ENCODE data around the gene TRPM3.

Gene TRPM3

GRCh38 chr9:70529377-70529776 is 592.0 kb downstream of the TRPM3 start:
- no peaks in the 10 kb centered on the region for H3K9me3 ChIP-seq (replicated peaks; ENCODE audit: low read length)
- H3K9ac ChIP-seq (ENCODE audit: low read depth, low read length): no peak overlapping the region
- no peak overlapping the region for H3K4me2 ChIP-seq (ENCODE audit: low read length)
- H3K27me3 ChIP-seq (ENCODE audit: control insufficient read depth, insufficient read depth, low read length): no peaks in the 10 kb centered on the region
- no peak overlapping the region for H3K4me3 ChIP-seq (ENCODE audit: low read length)
- H3K4me1 ChIP-seq (ENCODE audit: control insufficient read depth, insufficient read depth, low read length): peaks cover 21% of the 10 kb centered on the region
- no peaks in the 10 kb centered on the region for H3K36me3 ChIP-seq (ENCODE audit: insufficient read depth, low read length)

GRCh38 chr9:70526902-70527301 is 594.5 kb downstream of the TRPM3 start:
- no peak overlapping the region for H3K9ac ChIP-seq (ENCODE audit: low read depth, low read length)

GRCh38 chr9:70525519-70525918 is 595.9 kb downstream of the TRPM3 start:
- Histone ChIP-seq H3K9ac (ENCODE audit: low read depth, low read length) (no peak overlapping the region), H3K9me3 (replicated peaks; ENCODE audit: low read length) (no peaks in the 10 kb centered on the region), H3K36me3 (ENCODE audit: insufficient read depth, low read length) (no peaks in the 10 kb centered on the region), H3K27me3 (ENCODE audit: control insufficient read depth, insufficient read depth, low read length) (no peaks in the 10 kb centered on the region), H3K4me3 (ENCODE audit: low read length) (no peak overlapping the region), H3K4me1 (ENCODE audit: control insufficient read depth, insufficient read depth, low read length) (peaks cover 11% of the 10 kb centered on the region), H3K4me2 (ENCODE audit: low read length) (no peak overlapping the region)

More at GRCh38 chr9:70526902-70527301, 594.5 kb downstream of the TRPM3 start:
- Histone ChIP-seq H3K27me3 (ENCODE audit: control insufficient read depth, insufficient read depth, low read length) (no peaks in the 10 kb centered on the region), H3K36me3 (ENCODE audit: insufficient read depth, low read length) (no peaks in the 10 kb centered on the region), H3K4me1 (ENCODE audit: control insufficient read depth, insufficient read depth, low read length) (peaks cover 14% of the 10 kb centered on the region), H3K9me3 (replicated peaks; ENCODE audit: low read length) (no peaks in the 10 kb centered on the region), H3K4me3 (ENCODE audit: low read length) (no peak overlapping the region), H3K4me2 (ENCODE audit: low read length) (no peak overlapping the region)

- no peaks in the 10 kb centered on the region for H3K36me3 ChIP-seq (ENCODE audit: insufficient read depth, low read length)
- H3K4me1 ChIP-seq (ENCODE audit: control insufficient read depth, insufficient read depth, low read length): peaks cover 13% of the 10 kb centered on the region
- peak overlapping the region; percentile 10 for H3K9ac ChIP-seq (ENCODE audit: low read depth, low read length)
- peak overlapping the region; percentile 39 for H3K4me3 ChIP-seq (ENCODE audit: low read length)
- no peaks in the 10 kb centered on the region for H3K27me3 ChIP-seq (ENCODE audit: control insufficient read depth, insufficient read depth, low read length)
- H3K9me3 ChIP-seq (replicated peaks; ENCODE audit: low read length): no peaks in the 10 kb centered on the region
- H3K4me2 ChIP-seq (ENCODE audit: low read length): peak overlapping the region; percentile 69
Measured at GRCh38 chr9:70519912-70520724, 601.3 kb downstream of the TRPM3 start.

- H3K4me2 ChIP-seq (ENCODE audit: low read length): no peak overlapping the region
- no peak overlapping the region for H3K4me3 ChIP-seq (ENCODE audit: low read length)
- H3K27me3 ChIP-seq (ENCODE audit: control insufficient read depth, insufficient read depth, low read length): no peaks in the 10 kb centered on the region
- H3K9me3 ChIP-seq (replicated peaks; ENCODE audit: low read length): no peaks in the 10 kb centered on the region
- H3K4me1 ChIP-seq (ENCODE audit: control insufficient read depth, insufficient read depth, low read length): peaks cover 12% of the 10 kb centered on the region
- H3K36me3 ChIP-seq (ENCODE audit: insufficient read depth, low read length): no peaks in the 10 kb centered on the region
- no peak overlapping the region for H3K9ac ChIP-seq (ENCODE audit: low read depth, low read length)
Measured at GRCh38 chr9:70517926-70518610, 603.4 kb downstream of the TRPM3 start.

- H3K4me2 ChIP-seq (ENCODE audit: low read length): no peak overlapping the region
- no peaks in the 10 kb centered on the region for H3K27me3 ChIP-seq (ENCODE audit: control insufficient read depth, insufficient read depth, low read length)
- H3K4me3 ChIP-seq (ENCODE audit: low read length): no peak overlapping the region
- H3K4me1 ChIP-seq (ENCODE audit: control insufficient read depth, insufficient read depth, low read length): no peaks in the 10 kb centered on the region
- no peak overlapping the region for H3K9ac ChIP-seq (ENCODE audit: low read depth, low read length)
- H3K36me3 ChIP-seq (ENCODE audit: insufficient read depth, low read length): no peaks in the 10 kb centered on the region
- no peaks in the 10 kb centered on the region for H3K9me3 ChIP-seq (replicated peaks; ENCODE audit: low read length)
Measured at GRCh38 chr9:70514273-70514672, 607.1 kb downstream of the TRPM3 start.

- Histone ChIP-seq H3K4me2 (ENCODE audit: low read length) (no peak overlapping the region), H3K4me3 (ENCODE audit: low read length) (no peak overlapping the region), H3K9ac (ENCODE audit: low read depth, low read length) (no peak overlapping the region), H3K27me3 (ENCODE audit: control insufficient read depth, insufficient read depth, low read length) (no peaks in the 10 kb centered on the region), H3K9me3 (replicated peaks; ENCODE audit: low read length) (no peaks in the 10 kb centered on the region), H3K36me3 (ENCODE audit: insufficient read depth, low read length) (no peaks in the 10 kb centered on the region), H3K4me1 (ENCODE audit: control insufficient read depth, insufficient read depth, low read length) (no peaks in the 10 kb centered on the region)
Measured at GRCh38 chr9:70511858-70512257, 609.6 kb downstream of the TRPM3 start.

GRCh38 chr9:70510157-70510770 is 611.2 kb downstream of the TRPM3 start:
- Histone ChIP-seq H3K4me2 (ENCODE audit: low read length) (no peak overlapping the region), H3K4me3 (ENCODE audit: low read length) (no peak overlapping the region), H3K9me3 (replicated peaks; ENCODE audit: low read length) (no peaks in the 10 kb centered on the region), H3K27me3 (ENCODE audit: control insufficient read depth, insufficient read depth, low read length) (no peaks in the 10 kb centered on the region), H3K9ac (ENCODE audit: low read depth, low read length) (no peak overlapping the region), H3K4me1 (ENCODE audit: control insufficient read depth, insufficient read depth, low read length) (no peaks in the 10 kb centered on the region), H3K36me3 (ENCODE audit: insufficient read depth, low read length) (no peaks in the 10 kb centered on the region)

GRCh38 chr9:70506159-70506558 is 615.3 kb downstream of the TRPM3 start:
- H3K4me3 ChIP-seq (ENCODE audit: low read length): no peak overlapping the region
- no peaks in the 10 kb centered on the region for H3K4me1 ChIP-seq (ENCODE audit: control insufficient read depth, insufficient read depth, low read length)
- H3K9me3 ChIP-seq (replicated peaks; ENCODE audit: low read length): no peaks in the 10 kb centered on the region
- H3K4me2 ChIP-seq (ENCODE audit: low read length): no peak overlapping the region
- no peak overlapping the region for H3K9ac ChIP-seq (ENCODE audit: low read depth, low read length)
- H3K36me3 ChIP-seq (ENCODE audit: insufficient read depth, low read length): no peaks in the 10 kb centered on the region
- no peaks in the 10 kb centered on the region for H3K27me3 ChIP-seq (ENCODE audit: control insufficient read depth, insufficient read depth, low read length)

- no peak overlapping the region for H3K9ac ChIP-seq (ENCODE audit: low read depth, low read length)
- H3K4me2 ChIP-seq (ENCODE audit: low read length): no peak overlapping the region
- H3K4me3 ChIP-seq (ENCODE audit: low read length): no peak overlapping the region
- H3K27me3 ChIP-seq (ENCODE audit: control insufficient read depth, insufficient read depth, low read length): no peaks in the 10 kb centered on the region
- no peaks in the 10 kb centered on the region for H3K36me3 ChIP-seq (ENCODE audit: insufficient read depth, low read length)
- no peaks in the 10 kb centered on the region for H3K9me3 ChIP-seq (replicated peaks; ENCODE audit: low read length)
- H3K4me1 ChIP-seq (ENCODE audit: control insufficient read depth, insufficient read depth, low read length): no peaks in the 10 kb centered on the region
Measured at GRCh38 chr9:70504834-70505233, 616.6 kb downstream of the TRPM3 start.

- H3K9ac ChIP-seq (ENCODE audit: low read depth, low read length): no peak overlapping the region
- no peaks in the 10 kb centered on the region for H3K36me3 ChIP-seq (ENCODE audit: insufficient read depth, low read length)
- no peak overlapping the region for H3K4me2 ChIP-seq (ENCODE audit: low read length)
- H3K9me3 ChIP-seq (replicated peaks; ENCODE audit: low read length): no peaks in the 10 kb centered on the region
- no peaks in the 10 kb centered on the region for H3K27me3 ChIP-seq (ENCODE audit: control insufficient read depth, insufficient read depth, low read length)
- H3K4me1 ChIP-seq (ENCODE audit: control insufficient read depth, insufficient read depth, low read length): no peaks in the 10 kb centered on the region
- no peak overlapping the region for H3K4me3 ChIP-seq (ENCODE audit: low read length)
Measured at GRCh38 chr9:70502690-70503089, 618.7 kb downstream of the TRPM3 start.

Data from skeletal muscle satellite cell (primary cell).